IMR-90 (cell line): ENCODE results near the gene PRSS21. TPM values are rescaled to one million over a fixed set of nuclear protein-coding genes. Genes with fewer than 3 reads are reported as not detected.
A peak's percentile ranks its signal among the peaks of the same experiment; 100 is the strongest.

Experiments used
- ATAC-seq: fragments of 200-7000 bp; cut with Tn5 transposase; 2 replicates; pipeline ENCODE4 v1.9.1; 2020; ENCODE audit warnings: low read depth, mild to moderate bottlenecking, moderate library complexity
- BruUV-seq: library from RNA; stranded (reverse); fragments of 400-500 nt; replicated peaks from 2 replicates; lab custom pipeline; 2021; lab: Mats Ljungman, UMichigan
- CTCF ChIA-PET: fragments of 300-600 bp; formaldehyde crosslinking; extraction: SDS; loops from one replicate; lab custom pipeline; 2021; ENCODE audit warnings: antibody characterized with exemption; lab: Yijun Ruan, JAX
- POLR2A ChIA-PET: fragments of 300-600 bp; sonication (Branson Sonifier 250); formaldehyde crosslinking; loops from one replicate; lab custom pipeline; 2022; ENCODE audit warnings: antibody characterized with exemption; ENCODE audit not compliant: unreplicated experiment; lab: Charles Lee
- DNase-seq: peaks from one replicate; pipeline ENCODE4 v3.0.0; 2013
- H2AFZ ChIP-seq: replicated peaks from 2 replicates; pipeline ENCODE3; 2013; ENCODE audit warnings: low read length, mild to moderate bottlenecking; ENCODE audit not compliant: poor library complexity
- H2AK5ac ChIP-seq: 2 replicates; pipeline ENCODE4 v1.6.1; 2013; ENCODE audit warnings: low read depth, low read length, inconsistent platforms
- H2AK9ac ChIP-seq: replicated peaks from 2 replicates; pipeline ENCODE3; 2013; ENCODE audit warnings: mild to moderate bottlenecking, low read depth, low read length, moderate library complexity; ENCODE audit not compliant: poor library complexity
- H2BK120ac ChIP-seq: 2 replicates; pipeline ENCODE4 v1.6.1; 2013; ENCODE audit warnings: low read depth, low read length, inconsistent platforms
- H2BK15ac ChIP-seq: 3 replicates; pipeline ENCODE4 v1.6.1; 2013; ENCODE audit warnings: low read depth, low read length, inconsistent platforms
- H2BK20ac ChIP-seq: 2 replicates; pipeline ENCODE4 v1.6.1; 2013; ENCODE audit warnings: low read depth, mild to moderate bottlenecking, inconsistent platforms, low read length, moderate library complexity
- H2BK5ac ChIP-seq: 2 replicates; pipeline ENCODE4 v1.6.1; 2013; ENCODE audit warnings: mild to moderate bottlenecking, low read depth, low read length, inconsistent platforms; ENCODE audit not compliant: poor library complexity, severe bottlenecking
- H3K14ac ChIP-seq: replicated peaks from 2 replicates; pipeline ENCODE4 v1.6.1; 2013; ENCODE audit warnings: low read depth, low read length, inconsistent platforms
- H3K18ac ChIP-seq: 2 replicates; pipeline ENCODE4 v1.6.1; 2013; ENCODE audit warnings: low read depth, low read length, control low read depth
- H3K23ac ChIP-seq: 2 replicates; pipeline ENCODE4 v1.6.1; 2013; ENCODE audit warnings: low read depth, low read length, inconsistent platforms
- H3K27ac ChIP-seq: 2 replicates; pipeline ENCODE4 v1.5.1; 2013; ENCODE audit warnings: mild to moderate bottlenecking, control low read depth, low read length; ENCODE audit not compliant: insufficient read depth
- H3K27me3 ChIP-seq: 2 replicates; pipeline ENCODE4 v1.6.1; 2013; ENCODE audit warnings: low read length; ENCODE audit not compliant: control insufficient read depth, insufficient read depth
- H3K36me3 ChIP-seq: 2 replicates; pipeline ENCODE4 v1.6.1; 2013; ENCODE audit warnings: low read length, mixed read lengths; ENCODE audit not compliant: control insufficient read depth, insufficient read depth
- H3K4ac ChIP-seq: 2 replicates; pipeline ENCODE4 v1.6.1; 2013; ENCODE audit warnings: low read depth, low read length, inconsistent platforms
- H3K4me1 ChIP-seq: 2 replicates; pipeline ENCODE4 v1.6.1; 2013; ENCODE audit warnings: low read length, mixed read lengths; ENCODE audit not compliant: control insufficient read depth, insufficient read depth
- H3K4me2 ChIP-seq: 2 replicates; pipeline ENCODE4 v1.6.1; 2013; ENCODE audit warnings: low read depth, mild to moderate bottlenecking, control low read depth, low read length, moderate library complexity
- H3K4me3 ChIP-seq: 2 replicates; pipeline ENCODE4 v1.5.1; 2013; ENCODE audit warnings: low read depth, mild to moderate bottlenecking, control low read depth, low read length, moderate library complexity; ENCODE audit not compliant: insufficient read depth
- H3K56ac ChIP-seq: 2 replicates; pipeline ENCODE4 v1.6.1; 2013; ENCODE audit warnings: low read length, inconsistent platforms; ENCODE audit not compliant: insufficient read depth; ENCODE audit errors: extremely low read depth
- H3K79me1 ChIP-seq, 2 experiments: 2 replicates each; pipeline ENCODE4 v1.6.1; 2013; ENCODE audit warnings: low read length in 2 of 2, inconsistent platforms in 1 of 2, low read depth in 1 of 2
- H3K9ac ChIP-seq: 2 replicates; pipeline ENCODE4 v1.6.1; 2013; ENCODE audit warnings: low read depth, low read length, control low read depth
- H3K9me1 ChIP-seq: 2 replicates; pipeline ENCODE4 v1.6.1; 2013; ENCODE audit warnings: low read length, inconsistent platforms; ENCODE audit not compliant: insufficient read depth
- H3K9me3 ChIP-seq: 2 replicates; pipeline ENCODE4 v1.6.1; 2013; ENCODE audit warnings: low read length; ENCODE audit not compliant: control insufficient read depth, insufficient read depth
- H4K20me1 ChIP-seq: 2 replicates; pipeline ENCODE4 v1.6.1; 2013; ENCODE audit warnings: low read length, inconsistent platforms; ENCODE audit not compliant: insufficient read depth
- H4K5ac ChIP-seq: 2 replicates; pipeline ENCODE4 v1.6.1; 2013; ENCODE audit warnings: mild to moderate bottlenecking, low read depth, low read length, control low read depth
- H4K8ac ChIP-seq, 2 experiments: 2 replicates each; pipeline ENCODE4 v1.6.1; 2013; ENCODE audit warnings: low read depth in 2 of 2, low read length in 2 of 2, control low read depth in 1 of 2, inconsistent platforms in 1 of 2
- H4K91ac ChIP-seq: 2 replicates; pipeline ENCODE4 v1.6.1; 2013; ENCODE audit warnings: low read depth, low read length, inconsistent platforms; ENCODE audit not compliant: insufficient read depth
- BHLHE40 ChIP-seq: fragments of 150-350 bp; IDR thresholded peaks from 2 replicates; pipeline ENCODE4 v1.6.1; 2016; ENCODE audit warnings: mild to moderate bottlenecking, low read depth, low read length
- CEBPB ChIP-seq: IDR thresholded peaks from 2 replicates; pipeline ENCODE4 v1.6.1; 2012; ENCODE audit warnings: low read depth, low read length, improper control_type of control experiment
- CTCF ChIP-seq: conservative IDR thresholded peaks from 2 replicates; pipeline ENCODE4 v1.5.1; 2012; ENCODE audit warnings: mild to moderate bottlenecking, low read depth, low read length, improper control_type of control experiment
- ELK1 ChIP-seq: fragments of 150-350 bp; IDR thresholded peaks from 2 replicates; pipeline ENCODE4 v1.6.1; 2016; ENCODE audit warnings: low read depth, mild to moderate bottlenecking, low read length, moderate library complexity, borderline replicate concordance
- FOS ChIP-seq: fragments of 150-350 bp; IDR thresholded peaks from 2 replicates; pipeline ENCODE4 v1.6.1; 2016; ENCODE audit warnings: low read depth, low read length
- MAFK ChIP-seq: IDR thresholded peaks from 2 replicates; pipeline ENCODE4 v1.6.1; 2012; ENCODE audit warnings: low read depth, low read length, improper control_type of control experiment
- MAZ ChIP-seq: IDR thresholded peaks from 2 replicates; pipeline ENCODE4 v1.6.1; 2012; ENCODE audit warnings: low read depth, mild to moderate bottlenecking, low read length, improper control_type of control experiment, moderate library complexity, borderline replicate concordance
- MXI1 ChIP-seq: IDR thresholded peaks from 2 replicates; pipeline ENCODE4 v1.6.1; 2012; ENCODE audit warnings: low read depth, mild to moderate bottlenecking, low read length, moderate library complexity, borderline replicate concordance
- NFE2L2 ChIP-seq: fragments of 150-350 bp; IDR thresholded peaks from 2 replicates; pipeline ENCODE4 v1.6.1; 2016; ENCODE audit warnings: low read depth, mild to moderate bottlenecking, low read length
- POLR2A ChIP-seq: IDR thresholded peaks from 2 replicates; pipeline ENCODE4 v1.6.1; 2012; ENCODE audit warnings: mild to moderate bottlenecking, low read depth, low read length
- RAD21 ChIP-seq: IDR thresholded peaks from 2 replicates; pipeline ENCODE4 v1.6.1; 2012; ENCODE audit warnings: low read length, improper control_type of control experiment
- RCOR1 ChIP-seq: IDR thresholded peaks from 2 replicates; pipeline ENCODE4 v1.6.1; 2012; ENCODE audit warnings: mild to moderate bottlenecking, low read length, improper control_type of control experiment; ENCODE audit not compliant: insufficient replicate concordance
- RFX5 ChIP-seq: IDR thresholded peaks from 2 replicates; pipeline ENCODE4 v1.8.0; 2012; ENCODE audit warnings: low read depth, mild to moderate bottlenecking, low read length, moderate library complexity
- SMC3 ChIP-seq: fragments of 150-350 bp; IDR thresholded peaks from 2 replicates; pipeline ENCODE4 v1.6.1; 2016; ENCODE audit warnings: low read depth, mild to moderate bottlenecking, antibody characterized with exemption, low read length, moderate library complexity
- WGBS, 2 experiments: methylation state at CpG; one replicate each; pipeline versions ENCODE4 v1.1.5 to v1.1.7; 2013; ENCODE audit warnings: missing lambda C conversion rate in 2 of 2; ENCODE audit not compliant: insufficient read length in 1 of 2; ENCODE audit errors: extremely low coverage in 2 of 2; 5-methylcytosine and 5-hydroxymethylcytosine counted together
- dilution Hi-C: fragments of 300-500 bp; cut with HindIII; formaldehyde crosslinking; loops from one replicate; pipeline ENCODE4 v1.14.3; 2018; ENCODE audit warnings: low sequenced_read_pairs; ENCODE audit not compliant: unreplicated experiment
- in situ Hi-C: fragments of 300-500 bp; cut with MboI; formaldehyde crosslinking; loops from 3 replicates; pipeline ENCODE4 v1.14.3; 2019; ENCODE audit warnings: low sequenced_read_pairs, inconsistent platforms, mixed read lengths
- intact Hi-C: fragments of 100-400 bp; cut with micrococcal nuclease; formaldehyde crosslinking; loops from 2 replicates; pipeline ENCODE4 v1.10.0; 2022
- polyA plus RNA-seq, 3 experiments: library from polyadenylated mRNA; depleted of rRNA; stranded (reverse); fragments of >200 nt; gene quantifications; 2 replicates each; pipeline ENCODE4 v1.2.3, GENCODE V29; 2012; ENCODE audit warnings: low replicate concordance in 1 of 3
- total RNA-seq: library from RNA; depleted of rRNA; stranded (reverse); fragments of >200 nt; gene quantifications from 2 replicates; pipeline ENCODE4 v1.2.3, GENCODE V29; 2012
- TF ChIP-seq, protein P1 (sequence below): fragments of 150-350 bp; IDR thresholded peaks from 2 replicates; pipeline ENCODE4 v1.6.1; 2017; ENCODE audit warnings: mild to moderate bottlenecking, antibody characterized with exemption, low read length, low read depth

Gene PRSS21
- total and polyA plus RNA-seq, 2 of the 4 experiments (the other 2 are of a cell fraction): 0.21 TPM; not detected in 1

DNA sequence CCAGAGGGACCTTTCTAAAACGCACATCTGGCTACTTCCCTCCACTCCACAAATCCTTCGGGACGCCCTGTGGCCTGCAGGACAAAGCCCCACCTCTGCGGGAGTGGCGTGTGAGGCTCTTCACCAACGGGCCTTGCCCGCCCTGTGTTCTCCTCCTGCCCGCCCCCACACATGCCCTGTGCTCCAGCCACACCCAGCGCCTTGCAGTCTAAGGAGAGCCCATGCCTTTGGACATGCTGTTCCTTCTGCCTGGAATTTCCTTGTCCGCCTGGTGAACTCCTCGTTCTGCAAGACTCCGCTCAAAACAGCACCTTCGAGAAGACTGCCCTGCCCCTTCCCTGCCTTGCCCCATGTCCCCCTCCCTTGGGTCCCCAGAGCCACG is 47.4 kb upstream of the PRSS21 start:
- in situ Hi-C loops (no loop called here), intact Hi-C loops (no loop called here), dilution Hi-C loops (no loop called here)
- H2BK120ac ChIP-seq: no peak overlapping the region
- H3K9me3 ChIP-seq: no peaks in the 10 kb centered on the region; the same call in 1 of the 2 replicates
- H2AK9ac ChIP-seq: peak overlapping the region; percentile 16
- H3K4me2 ChIP-seq: no peak overlapping the region
- no TSS peak for BruUV-seq
- H3K4me3 ChIP-seq: no peak overlapping the region
- H3K9ac ChIP-seq: no peak overlapping the region
- no peak for TF ChIP-seq MAZ
- TF ChIP-seq ELK1: no peak
- no peak for TF ChIP-seq NFE2L2
- TF ChIP-seq MAFK: no peak
- TF ChIP-seq RCOR1: no peak
- TF ChIP-seq, protein P1, sequence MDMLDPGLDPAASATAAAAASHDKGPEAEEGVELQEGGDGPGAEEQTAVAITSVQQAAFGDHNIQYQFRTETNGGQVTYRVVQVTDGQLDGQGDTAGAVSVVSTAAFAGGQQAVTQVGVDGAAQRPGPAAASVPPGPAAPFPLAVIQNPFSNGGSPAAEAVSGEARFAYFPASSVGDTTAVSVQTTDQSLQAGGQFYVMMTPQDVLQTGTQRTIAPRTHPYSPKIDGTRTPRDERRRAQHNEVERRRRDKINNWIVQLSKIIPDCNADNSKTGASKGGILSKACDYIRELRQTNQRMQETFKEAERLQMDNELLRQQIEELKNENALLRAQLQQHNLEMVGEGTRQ: no peak
- no peak for TF ChIP-seq RAD21
- TF ChIP-seq CEBPB: no peak
- no peak for TF ChIP-seq FOS
- TF ChIP-seq POLR2A: no peak
- TF ChIP-seq RFX5: no peak
- no peak for TF ChIP-seq MXI1
- TF ChIP-seq SMC3: no peak
- no peak for TF ChIP-seq CTCF
- no peak for TF ChIP-seq BHLHE40
- ChIA-PET CTCF (no interaction called here), POLR2A (no interaction called here)
- H4K5ac ChIP-seq: no peak overlapping the region; the same call in 1 of the 2 replicates
- H3K36me3 ChIP-seq: peaks cover 95% of the 10 kb centered on the region
- H2BK15ac ChIP-seq: no peak overlapping the region
- ATAC-seq: no peak
- no peak overlapping the region for H3K18ac ChIP-seq
- H2BK20ac ChIP-seq: no peak overlapping the region
- no peaks in the 10 kb centered on the region for H3K27me3 ChIP-seq
- peaks cover 8% of the 10 kb centered on the region for H3K4me1 ChIP-seq
- no peak overlapping the region for H3K56ac ChIP-seq
- peaks cover 24 to 96% of the 10 kb centered on the region in 2 experiments for H3K79me1 ChIP-seq
- H4K8ac ChIP-seq: no peak overlapping the region
- peaks cover 5% of the 10 kb centered on the region for H3K9me1 ChIP-seq
- 91% methylated on average over 8 of the region's 14 CpGs; no CpG with 5 or more reads in 1 of the 2 experiments for WGBS, 2 experiments
- no peak overlapping the region for H3K27ac ChIP-seq
- no peak overlapping the region for H3K14ac ChIP-seq
- peak overlapping the region; percentile 57 for H2AFZ ChIP-seq
- H2AK5ac ChIP-seq: no peak overlapping the region
- H2BK5ac ChIP-seq: no peak overlapping the region
- H4K20me1 ChIP-seq: peaks cover 96% of the 10 kb centered on the region
- H4K91ac ChIP-seq: no peak overlapping the region
- no peak overlapping the region for H3K4ac ChIP-seq
- H3K23ac ChIP-seq: no peak overlapping the region
- no peak for DNase-seq
